Esophagus squamous epithelium (tissue), 5 donors: ENCODE measurements around the gene CTXND1. TPM values are rescaled to one million over a fixed set of nuclear protein-coding genes. Genes with fewer than 3 reads are reported as not detected.

Experiments used
- DNase-seq: peaks from one replicate; lab custom pipeline; 2025; lab: John Stamatoyannopoulos, UW
- H3K27ac ChIP-seq, 4 donors: fragments of 200-600 bp; sonication (generic); one replicate each; pipeline ENCODE4 v1.5.1; 2016 to 2019; ENCODE audit warnings: mild to moderate bottlenecking in 1 of 4
- H3K27me3 ChIP-seq, 4 donors: fragments of 200-600 bp; sonication (generic); 1 replicate in 3 of 4; 2 replicates in 1 of 4; pipeline versions ENCODE4 v1.5.1 to v1.6.0; 2017 to 2021; ENCODE audit warnings: antibody characterized with exemption in 1 of 4
- H3K36me3 ChIP-seq, 3 donors: fragments of 200-600 bp; sonication (generic); one replicate each; pipeline ENCODE4 v1.5.1; 2016 to 2019
- H3K4me1 ChIP-seq, 3 donors: fragments of 200-600 bp; sonication (generic); one replicate each; pipeline ENCODE4 v1.5.1; 2017 to 2019
- H3K4me3 ChIP-seq, 4 donors: fragments of 200-600 bp; sonication (generic); 1 replicate in 3 of 4; 2 replicates in 1 of 4; pipeline ENCODE4 v1.5.1; 2016 to 2019; ENCODE audit warnings: mild to moderate bottlenecking in 2 of 4, moderate library complexity in 1 of 4
- H3K9me3 ChIP-seq, 3 donors: fragments of 200-600 bp; sonication (generic); one replicate each; pipeline ENCODE4 v1.5.1; 2016 to 2019
- POLR2A ChIP-seq, 4 donors: fragments of 450-650 bp; IDR thresholded peaks; one replicate each; pipeline ENCODE4 v1.6.1; 2017; ENCODE audit warnings: antibody characterized with exemption in 4 of 4, mild to moderate bottlenecking in 4 of 4, moderate library complexity in 3 of 4
- WGBS, 2 donors: methylation state at CpG; one replicate each; pipeline ENCODE4 v1.1.5; 2018; 5-methylcytosine and 5-hydroxymethylcytosine counted together
- intact Hi-C: fragments of 100-400 bp; cut with DNase I; formaldehyde crosslinking; loops from one replicate; pipeline ENCODE4 v1.15.0; 2022
- total RNA-seq, 4 donors: library from RNA; depleted of rRNA; stranded (reverse); fragments of >200 nt; gene quantifications; one replicate each; pipeline ENCODE4 v1.1.0, GENCODE V29; 2016
- TF ChIP-seq, protein P1 (sequence below), 6 experiments: fragments of 450-650 bp in 4 of 6; fragments of 200-600 bp in 2 of 6; sonication (generic) in 2 of 6; IDR thresholded peaks; one replicate each; pipeline ENCODE4 v1.5.1; 2016 to 2019; ENCODE audit warnings: antibody characterized with exemption in 6 of 6, mild to moderate bottlenecking in 4 of 6, moderate library complexity in 4 of 6
- donor health status: DM: yes; HTN: yes; CAD: no.

The CTXND1 gene
- total RNA-seq, 4 donors from 2014 or later, result not detected

- H3K27ac ChIP-seq, result peak overlapping the region in 3 of 4 donors; percentile 42 to 63 (median 60)
- no peak for DNase-seq
Observed at GRCh38 chr15:80179025-80179759, 72.8 kb downstream of the CTXND1 start.

GRCh38 chr15:80177156-80177555, 74.9 kb downstream of the CTXND1 start:
- intact Hi-C loops, result no loop called here
- Histone ChIP-seq H3K27me3 (no peaks in the 10 kb centered on the region), H3K4me1 (peaks cover 0 to 15% (median 15%) of the 10 kb centered on the region in 3 donors), H3K4me3 (no peak overlapping the region), H3K27ac (no peak overlapping the region), H3K36me3 (peaks cover 0 to 75% (median 0%) of the 10 kb centered on the region in 3 donors), H3K9me3 (no peaks in the 10 kb centered on the region)
- DNase-seq, result no peak
- TF ChIP-seq, protein P1, sequence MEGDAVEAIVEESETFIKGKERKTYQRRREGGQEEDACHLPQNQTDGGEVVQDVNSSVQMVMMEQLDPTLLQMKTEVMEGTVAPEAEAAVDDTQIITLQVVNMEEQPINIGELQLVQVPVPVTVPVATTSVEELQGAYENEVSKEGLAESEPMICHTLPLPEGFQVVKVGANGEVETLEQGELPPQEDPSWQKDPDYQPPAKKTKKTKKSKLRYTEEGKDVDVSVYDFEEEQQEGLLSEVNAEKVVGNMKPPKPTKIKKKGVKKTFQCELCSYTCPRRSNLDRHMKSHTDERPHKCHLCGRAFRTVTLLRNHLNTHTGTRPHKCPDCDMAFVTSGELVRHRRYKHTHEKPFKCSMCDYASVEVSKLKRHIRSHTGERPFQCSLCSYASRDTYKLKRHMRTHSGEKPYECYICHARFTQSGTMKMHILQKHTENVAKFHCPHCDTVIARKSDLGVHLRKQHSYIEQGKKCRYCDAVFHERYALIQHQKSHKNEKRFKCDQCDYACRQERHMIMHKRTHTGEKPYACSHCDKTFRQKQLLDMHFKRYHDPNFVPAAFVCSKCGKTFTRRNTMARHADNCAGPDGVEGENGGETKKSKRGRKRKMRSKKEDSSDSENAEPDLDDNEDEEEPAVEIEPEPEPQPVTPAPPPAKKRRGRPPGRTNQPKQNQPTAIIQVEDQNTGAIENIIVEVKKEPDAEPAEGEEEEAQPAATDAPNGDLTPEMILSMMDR (IDR thresholded peaks at IDR 0.05), result no peak
- TF ChIP-seq POLR2A (IDR thresholded peaks at IDR 0.05), result no peak
- WGBS, 2 donors, result 83 to 89% methylated on average over 1 to 2 of the region's 2 CpGs

More at GRCh38 chr15:80179025-80179759, 72.8 kb downstream of the CTXND1 start:
- no peak overlapping the region for H3K4me3 ChIP-seq
- H3K36me3 ChIP-seq, result peaks cover 0 to 85% (median 0%) of the 10 kb centered on the region in 3 donors
- TF ChIP-seq POLR2A (IDR thresholded peaks at IDR 0.05), result no peak
- TF ChIP-seq, protein P1 (IDR thresholded peaks at IDR 0.05), result no peak
- no peaks in the 10 kb centered on the region for H3K9me3 ChIP-seq
- peaks cover 0 to 22% (median 15%) of the 10 kb centered on the region in 3 donors for H3K4me1 ChIP-seq
- intact Hi-C loops, result no loop called here
- no peaks in the 10 kb centered on the region for H3K27me3 ChIP-seq
- 31 to 67% methylated on average over 4 to 15 of the region's 17 CpGs for WGBS, 2 donors

DNA sequence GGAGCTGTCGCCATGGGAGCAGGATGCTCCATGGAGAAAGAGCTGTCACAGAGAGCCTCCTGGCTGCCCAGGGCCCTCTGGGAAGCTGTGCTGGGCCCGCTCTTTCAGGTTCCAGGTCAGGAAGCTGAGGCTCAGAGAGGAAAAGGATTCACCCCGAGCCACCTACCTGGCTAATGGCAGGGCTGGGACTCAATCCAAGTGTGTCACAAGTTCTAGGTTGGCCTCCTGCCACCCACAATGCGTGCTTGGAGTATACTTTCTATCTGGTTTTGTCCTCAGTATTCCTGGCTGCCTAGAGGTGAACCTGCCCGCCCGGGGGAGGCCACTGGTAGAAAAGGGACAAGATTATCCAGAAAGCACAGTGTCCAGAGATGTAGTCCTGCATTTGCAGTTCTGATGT, 75.6 kb downstream of the CTXND1 start:
- TF ChIP-seq, protein P1 (IDR thresholded peaks at IDR 0.05), result no peak
- no peak for TF ChIP-seq POLR2A (IDR thresholded peaks at IDR 0.05)
- peaks cover 0 to 15% (median 15%) of the 10 kb centered on the region in 3 donors for H3K4me1 ChIP-seq
- no peak overlapping the region for H3K4me3 ChIP-seq
- H3K36me3 ChIP-seq, result peaks cover 0 to 75% (median 0%) of the 10 kb centered on the region in 3 donors
- WGBS, 2 donors, result 0 to 40% methylated on average over 1 of the region's 6 CpGs
- no peaks in the 10 kb centered on the region for H3K27me3 ChIP-seq
- intact Hi-C loops, result no loop called here
- no peak overlapping the region for H3K27ac ChIP-seq
- H3K9me3 ChIP-seq, result no peaks in the 10 kb centered on the region
- DNase-seq, result no peak

DNA sequence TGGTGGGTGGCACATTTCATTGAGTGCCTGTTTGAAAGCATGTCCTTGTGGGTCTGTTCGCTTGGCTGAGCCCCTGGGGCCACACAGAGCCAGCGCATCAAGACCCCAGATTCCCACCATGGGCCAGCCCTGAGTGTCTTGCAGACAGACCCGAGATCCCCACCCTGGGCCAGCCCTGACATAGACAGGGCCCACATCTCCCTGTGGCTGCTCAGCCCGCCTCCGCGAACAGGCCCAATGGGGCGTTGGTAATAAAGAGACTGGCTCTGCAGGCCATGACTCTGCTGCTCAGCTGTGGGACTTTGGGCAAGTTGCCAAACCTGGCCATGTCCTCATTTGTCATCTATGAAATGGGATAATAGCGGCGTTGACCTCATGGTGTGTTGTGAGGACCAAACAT, 76.6 kb downstream of the CTXND1 start:
- DNase-seq, result no peak
- intact Hi-C loops, result no loop called here
- TF ChIP-seq, protein P1 (IDR thresholded peaks at IDR 0.05), result no peak
- no peak for TF ChIP-seq POLR2A (IDR thresholded peaks at IDR 0.05)
- H3K27ac ChIP-seq, result no peak overlapping the region
- no peaks in the 10 kb centered on the region for H3K27me3 ChIP-seq
- 89% methylated on average over 2 of the region's 9 CpGs; no CpG with 5 or more reads in 1 of the 2 donors for WGBS, 2 donors
- H3K36me3 ChIP-seq, result peaks cover 0 to 69% (median 0%) of the 10 kb centered on the region in 3 donors
- H3K4me1 ChIP-seq, result peaks cover 0 to 15% (median 15%) of the 10 kb centered on the region in 3 donors
- H3K9me3 ChIP-seq, result no peaks in the 10 kb centered on the region
- H3K4me3 ChIP-seq, result no peak overlapping the region

GRCh38 chr15:80174017-80174746, 77.8 kb downstream of the CTXND1 start:
- intact Hi-C loops, result no loop called here
- H3K4me1 ChIP-seq, result peaks cover 0 to 8% (median 8%) of the 10 kb centered on the region in 3 donors
- 65 to 75% methylated on average over 7 to 11 of the region's 11 CpGs for WGBS, 2 donors
- H3K4me3 ChIP-seq, result no peak overlapping the region
- TF ChIP-seq, protein P1 (IDR thresholded peaks at IDR 0.05), result no peak
- no peak for TF ChIP-seq POLR2A (IDR thresholded peaks at IDR 0.05)
- no peak for DNase-seq
- H3K27me3 ChIP-seq, result no peaks in the 10 kb centered on the region
- no peaks in the 10 kb centered on the region for H3K9me3 ChIP-seq
- H3K36me3 ChIP-seq, result peaks cover 0 to 66% (median 0%) of the 10 kb centered on the region in 3 donors
- H3K27ac ChIP-seq, result peak overlapping the region in 2 of 4 donors; percentile 60 to 75
